Colonic mucosa (tissue), 4 donors: ENCODE data around the gene NPY. TPM values are rescaled to one million over a fixed set of nuclear protein-coding genes. Genes with fewer than 3 reads are reported as not detected.

ENCODE experiments used
- DNase-seq: peaks from one replicate; pipeline ENCODE4 v3.0.0-alpha.2; 2020
- H3K27ac ChIP-seq: fragments of 200-600 bp; one replicate; pipeline ENCODE4 v1.8.0; 2021
- H3K27me3 ChIP-seq: fragments of 200-600 bp; one replicate; pipeline ENCODE4 v1.8.0; 2021
- H3K36me3 ChIP-seq: fragments of 200-600 bp; one replicate; pipeline ENCODE4 v1.8.0; 2021
- H3K4me1 ChIP-seq: fragments of 200-600 bp; one replicate; pipeline ENCODE4 v1.8.0; 2021; ENCODE audit warnings: mild to moderate bottlenecking
- H3K4me3 ChIP-seq: fragments of 200-600 bp; one replicate; pipeline ENCODE4 v1.8.0; 2021
- H3K9ac ChIP-seq, 2 donors: one replicate each; pipeline ENCODE4 v1.7.0; 2013; ENCODE audit warnings: control low read depth in 2 of 2, low read depth in 2 of 2, low read length in 2 of 2
- H3K9me3 ChIP-seq: fragments of 200-600 bp; one replicate; pipeline ENCODE4 v1.8.0; 2021
- CTCF ChIP-seq: fragments of 200-600 bp; IDR thresholded peaks from one replicate; pipeline ENCODE4 v1.8.0; 2022; ENCODE audit warnings: antibody characterized with exemption, mild to moderate bottlenecking
- intact Hi-C: fragments of 100-400 bp; cut with DNase I; formaldehyde crosslinking; loops from one replicate; pipeline ENCODE4 v1.14.1; 2022
- total RNA-seq, 2 donors: library from RNA; stranded (reverse); fragmentation: NEBNext Ultra II Directional in 1 of 2; extraction: Animal tissue kit (Norgen Biotek cat#: 25700) in 1 of 2; gene quantifications; one replicate each; pipeline ENCODE4 v1.2.1, GENCODE V29; 2021
- donor health status: healthy.
- donor health status: DM: no; HTN: no; CAD: no.
- donor health status: DM: no; HTN: no; CAD: no.

The NPY gene
- total RNA-seq, 2 donors from 2014 or later, result not detected

GRCh38 chr7:24334627-24335026 is 50.6 kb downstream of the NPY start:
- no peak overlapping the region for H3K9ac ChIP-seq
- no peak overlapping the region for H3K27ac ChIP-seq
- no peaks in the 10 kb centered on the region for H3K36me3 ChIP-seq
- intact Hi-C loops, result no loop called here
- no peaks in the 10 kb centered on the region for H3K9me3 ChIP-seq
- DNase-seq, result no peak
- no peaks in the 10 kb centered on the region for H3K27me3 ChIP-seq
- no peak for TF ChIP-seq CTCF
- H3K4me1 ChIP-seq, result no peaks in the 10 kb centered on the region
- no peak overlapping the region for H3K4me3 ChIP-seq

GRCh38 chr7:24336461-24336860 is 52.5 kb downstream of the NPY start:
- no peaks in the 10 kb centered on the region for H3K9me3 ChIP-seq
- no peaks in the 10 kb centered on the region for H3K36me3 ChIP-seq
- no peak for DNase-seq
- no peak overlapping the region for H3K27ac ChIP-seq
- no peaks in the 10 kb centered on the region for H3K27me3 ChIP-seq
- no peak for TF ChIP-seq CTCF
- H3K4me3 ChIP-seq, result no peak overlapping the region
- H3K9ac ChIP-seq, result no peak overlapping the region
- H3K4me1 ChIP-seq, result no peaks in the 10 kb centered on the region
- intact Hi-C loops, result no loop called here

GRCh38 chr7:24337180-24337579 is 53.2 kb downstream of the NPY start:
- TF ChIP-seq CTCF, result no peak
- H3K9ac ChIP-seq, result no peak overlapping the region
- no peak overlapping the region for H3K4me3 ChIP-seq
- intact Hi-C loops, result no loop called here
- DNase-seq, result no peak
- no peaks in the 10 kb centered on the region for H3K4me1 ChIP-seq
- no peaks in the 10 kb centered on the region for H3K9me3 ChIP-seq
- H3K36me3 ChIP-seq, result no peaks in the 10 kb centered on the region
- H3K27ac ChIP-seq, result no peak overlapping the region
- no peaks in the 10 kb centered on the region for H3K27me3 ChIP-seq

GRCh38 chr7:24339575-24339974 is 55.6 kb downstream of the NPY start:
- Histone ChIP-seq H3K4me3 (no peak overlapping the region), H3K36me3 (no peaks in the 10 kb centered on the region), H3K9ac (no peak overlapping the region), H3K9me3 (no peaks in the 10 kb centered on the region), H3K27ac (no peak overlapping the region), H3K4me1 (no peaks in the 10 kb centered on the region), H3K27me3 (no peaks in the 10 kb centered on the region)
- no peak for TF ChIP-seq CTCF
- no peak for DNase-seq
- intact Hi-C loops, result no loop called here

GRCh38 chr7:24340727-24341126 is 56.7 kb downstream of the NPY start:
- DNase-seq, result no peak
- intact Hi-C loops, result no loop called here
- Histone ChIP-seq H3K36me3 (no peaks in the 10 kb centered on the region), H3K9me3 (no peaks in the 10 kb centered on the region), H3K4me3 (no peak overlapping the region), H3K27me3 (no peaks in the 10 kb centered on the region), H3K27ac (no peak overlapping the region), H3K4me1 (no peaks in the 10 kb centered on the region), H3K9ac (no peak overlapping the region)
- TF ChIP-seq CTCF, result no peak
